GM19238 (cell line): Measurements from ENCODE around the gene UXS1.

Experiments
- DNase-seq: peaks from one replicate; pipeline ENCODE4 v3.0.0; 2011; ENCODE audit warnings: low spot score; ENCODE audit not compliant: insufficient read length

UXS1 gene

DNA sequence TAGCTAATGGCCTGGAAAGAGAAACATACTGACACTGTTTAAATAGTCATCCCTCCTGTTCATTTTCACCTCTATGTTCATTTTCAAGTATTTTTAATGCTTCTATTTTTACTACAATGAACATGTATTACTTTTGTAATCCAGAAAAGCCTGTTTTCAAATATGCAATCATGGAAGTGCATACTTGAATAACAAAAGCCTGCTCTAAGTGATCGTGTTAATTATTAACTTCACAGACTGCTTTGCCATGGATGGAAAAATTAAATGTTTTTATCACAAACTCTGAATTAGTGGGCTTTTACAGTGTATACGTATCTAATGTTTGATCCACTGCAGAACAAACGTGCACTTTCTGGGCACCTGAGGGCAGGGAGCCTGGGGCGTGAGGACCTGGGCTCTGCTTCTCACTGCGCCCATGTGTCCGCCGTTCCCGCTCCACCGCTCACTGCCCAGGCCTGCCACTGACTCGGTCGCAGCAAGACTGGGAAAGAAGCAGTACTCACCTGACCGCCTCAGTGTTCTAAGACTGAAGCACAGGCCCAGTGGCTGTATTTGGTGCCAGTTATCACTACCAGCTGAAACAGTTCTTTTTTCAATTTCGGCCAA lies 80.6 kb downstream of the UXS1 start:
- no peak for DNase-seq

DNA sequence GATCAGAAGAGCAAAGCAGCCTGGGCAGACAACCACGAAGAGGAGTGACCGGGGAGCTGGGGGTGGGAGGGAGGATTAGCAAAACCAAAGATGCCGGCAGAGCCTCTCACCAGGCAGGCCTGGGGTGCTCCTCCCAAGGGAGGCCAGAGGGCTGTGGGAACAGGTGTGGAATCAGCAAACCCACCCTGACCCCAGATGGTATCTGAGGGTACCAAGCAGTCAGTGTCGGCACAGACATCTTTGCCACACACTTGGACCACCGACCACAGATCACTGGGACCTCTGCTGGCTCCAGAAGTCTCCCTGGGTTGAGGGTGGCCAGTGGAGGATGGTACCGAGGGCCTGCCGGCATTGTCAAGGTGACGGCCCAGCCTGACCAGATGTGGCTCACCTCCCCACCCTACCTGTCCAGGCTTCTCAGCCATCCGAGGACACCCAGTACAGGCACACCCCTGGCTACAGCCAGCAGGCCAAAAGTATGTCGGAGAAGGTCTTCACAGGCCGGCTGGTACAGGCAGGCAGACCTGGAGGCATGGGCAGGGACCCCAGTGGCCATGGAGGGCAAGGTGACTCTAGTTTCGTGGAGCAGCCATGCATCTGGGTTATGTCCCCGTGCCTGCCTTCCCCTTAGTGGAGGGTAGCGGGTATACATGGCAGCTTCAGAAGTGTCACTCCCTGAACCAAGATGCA lies 82.1 kb downstream of the UXS1 start:
- no peak for DNase-seq

- no peak for DNase-seq
Observed at GRCh38 chr2:106109675-106110424, 84.3 kb downstream of the UXS1 start.

GRCh38 chr2:106108791-106109190 lies 85.3 kb downstream of the UXS1 start:
- no peak for DNase-seq

GRCh38 chr2:106108351-106108750 lies 85.8 kb downstream of the UXS1 start:
- no peak for DNase-seq

DNA sequence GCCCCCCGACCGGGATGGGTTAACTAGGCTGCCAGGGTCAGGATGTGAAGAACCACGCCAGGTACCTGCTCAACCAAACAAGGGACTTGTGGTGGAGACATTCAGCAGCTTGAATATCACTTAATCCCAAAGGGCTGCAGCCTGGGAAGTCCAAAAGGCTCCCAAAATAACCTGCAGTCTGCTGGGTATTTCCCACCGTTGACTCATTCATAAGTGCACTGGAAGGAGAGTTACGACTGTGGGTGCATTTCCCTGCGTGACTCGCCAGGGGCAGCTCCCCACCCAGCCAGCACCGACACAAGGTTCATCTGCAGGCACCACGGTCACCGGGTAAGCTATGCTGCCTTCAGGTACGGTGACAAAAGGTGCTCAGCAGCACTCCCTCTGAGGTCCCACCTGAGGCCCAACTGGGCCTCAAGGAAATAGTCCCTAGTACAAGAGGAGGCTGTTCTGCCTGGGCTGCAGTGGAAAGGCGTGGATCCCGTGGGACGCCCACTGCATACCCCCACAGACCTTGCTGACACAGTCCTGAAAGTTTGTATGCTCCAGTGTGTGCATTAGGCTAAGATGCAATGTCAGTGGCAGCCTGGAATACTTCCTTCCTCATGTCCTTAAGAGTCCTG lies 86.5 kb downstream of the UXS1 start:
- DNase-seq = peak; percentile 37

GRCh38 chr2:106106622-106107508 lies 87.2 kb downstream of the UXS1 start:
- DNase-seq = no peak

DNA sequence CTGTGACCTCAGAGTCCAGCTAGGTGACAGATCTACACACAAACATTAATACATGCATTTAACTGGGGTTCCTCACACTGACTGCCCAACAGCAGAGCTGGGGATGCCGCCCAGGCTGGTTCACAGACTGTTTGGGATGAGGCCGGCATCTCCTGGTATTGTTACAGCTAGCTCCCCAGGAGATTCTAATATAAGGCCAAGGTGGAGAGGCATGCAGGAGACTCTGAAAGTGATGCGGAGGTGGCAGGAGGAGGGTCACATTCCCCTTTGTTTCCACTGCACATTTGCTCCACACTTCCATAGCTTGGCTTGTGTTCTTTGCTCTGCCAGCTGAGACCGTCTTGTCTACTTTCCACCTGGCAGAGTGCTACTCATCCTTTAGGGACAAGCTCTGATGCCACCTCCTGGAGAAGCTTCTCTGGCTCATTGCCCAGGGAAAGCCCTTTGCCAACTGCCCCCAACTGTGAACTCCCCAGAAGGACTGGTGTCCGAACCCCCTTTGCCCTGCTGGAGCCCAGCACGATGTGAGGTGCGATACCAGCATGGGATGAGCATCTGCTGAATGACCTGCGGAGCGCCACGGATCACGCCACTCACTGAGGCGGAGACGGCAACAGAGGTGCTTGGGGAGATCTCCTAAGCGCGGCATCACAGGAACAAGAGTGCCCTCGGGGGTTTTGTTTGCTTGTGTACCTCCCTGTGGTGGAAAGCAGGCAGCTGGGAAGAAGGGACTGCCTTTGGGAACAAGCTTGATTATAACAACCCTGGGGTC lies 88.8 kb downstream of the UXS1 start:
- DNase-seq = no peak

GRCh38 chr2:106104332-106105062 lies 89.6 kb downstream of the UXS1 start:
- DNase-seq = peak; percentile 58

DNA sequence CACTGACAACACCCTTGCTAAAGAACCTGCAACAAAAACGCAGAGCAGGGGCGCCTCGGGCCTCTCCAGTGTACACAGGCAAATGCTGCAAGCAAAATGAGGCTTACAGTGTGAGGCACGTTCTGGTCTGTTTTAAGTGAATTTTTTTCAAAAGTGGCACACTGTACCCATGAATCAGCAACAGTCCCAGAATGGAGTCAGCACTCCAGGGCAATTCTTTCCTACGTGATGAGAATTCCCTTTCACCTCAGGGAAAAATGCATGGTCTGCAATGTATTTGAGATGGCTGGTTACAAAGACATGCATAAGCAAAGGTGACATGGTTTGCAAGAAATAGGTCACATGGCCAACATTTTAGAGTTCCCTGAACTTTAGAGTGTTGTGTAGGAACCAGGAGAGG lies 94.4 kb downstream of the UXS1 start:
- DNase-seq = no peak

DNA sequence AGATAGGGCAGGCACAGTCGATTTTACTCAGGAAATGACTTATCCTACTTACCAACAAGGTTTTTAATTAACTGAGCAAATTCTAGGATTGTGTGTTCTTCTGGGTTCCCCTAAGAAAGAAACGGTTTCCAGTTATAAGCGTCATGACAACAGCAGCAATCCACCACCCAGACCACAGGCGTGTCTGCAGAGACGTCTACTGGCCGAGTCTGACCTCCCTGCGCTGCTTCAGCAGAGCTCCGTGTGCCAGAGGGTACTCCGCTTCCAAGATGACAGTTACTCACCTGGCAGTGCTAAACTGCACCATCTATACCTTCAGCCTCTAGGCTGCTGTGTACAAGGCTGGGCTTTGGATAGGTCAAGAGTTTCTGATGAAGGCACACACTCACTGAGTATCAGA lies 95.4 kb downstream of the UXS1 start:
- no peak for DNase-seq

- no peak for DNase-seq
Observed at GRCh38 chr2:106098081-106098480, 96.0 kb downstream of the UXS1 start.

DNA sequence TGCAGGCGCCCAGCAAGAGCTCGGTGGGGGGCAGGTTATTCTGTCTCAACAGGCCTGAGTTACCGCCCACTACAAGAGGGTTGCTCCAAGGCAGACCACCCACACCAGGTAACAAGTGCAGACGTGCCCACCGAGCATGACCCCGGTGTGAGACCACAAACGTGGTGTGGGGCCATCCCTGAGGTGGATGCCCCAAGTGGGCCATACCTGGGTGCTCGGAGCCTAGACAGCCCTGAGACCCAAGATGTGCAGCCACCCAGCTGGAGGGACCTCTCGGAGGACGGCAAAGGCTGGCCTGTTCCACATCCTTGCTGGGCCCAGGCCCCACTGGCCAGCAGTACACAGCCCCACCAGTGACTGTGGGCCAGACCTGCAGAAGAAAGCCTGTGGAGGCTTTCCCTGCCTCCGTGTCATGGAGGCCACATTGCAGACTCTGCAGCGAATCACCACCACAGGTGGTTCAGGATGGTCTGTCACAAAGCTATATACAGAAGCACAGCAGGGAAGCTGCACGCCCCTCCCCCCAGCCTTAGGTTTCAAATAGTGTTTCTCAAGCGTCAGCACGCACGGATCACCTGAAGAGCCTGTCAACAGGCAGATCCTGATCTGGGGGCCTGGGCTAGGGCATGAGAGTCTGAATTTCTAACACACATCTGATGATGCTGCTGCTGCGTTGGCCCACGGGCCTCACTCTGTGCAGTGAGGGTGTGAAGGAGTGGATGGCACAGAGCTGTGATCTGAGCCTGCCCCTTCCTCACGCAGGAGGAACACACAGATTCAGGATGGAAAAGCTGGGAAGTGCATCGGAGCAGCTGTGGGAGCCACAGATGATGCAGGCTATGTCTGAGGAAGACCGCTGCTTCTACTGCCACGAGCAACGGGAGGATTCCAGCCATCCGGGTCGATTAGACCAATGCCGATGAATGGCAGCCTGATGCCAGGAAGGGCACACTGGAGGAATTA lies 96.8 kb downstream of the UXS1 start:
- no peak for DNase-seq

- DNase-seq = no peak
Observed at GRCh38 chr2:106096299-106097037, 97.6 kb downstream of the UXS1 start.

GRCh38 chr2:106095478-106096298 lies 98.4 kb downstream of the UXS1 start:
- DNase-seq = no peak

DNA sequence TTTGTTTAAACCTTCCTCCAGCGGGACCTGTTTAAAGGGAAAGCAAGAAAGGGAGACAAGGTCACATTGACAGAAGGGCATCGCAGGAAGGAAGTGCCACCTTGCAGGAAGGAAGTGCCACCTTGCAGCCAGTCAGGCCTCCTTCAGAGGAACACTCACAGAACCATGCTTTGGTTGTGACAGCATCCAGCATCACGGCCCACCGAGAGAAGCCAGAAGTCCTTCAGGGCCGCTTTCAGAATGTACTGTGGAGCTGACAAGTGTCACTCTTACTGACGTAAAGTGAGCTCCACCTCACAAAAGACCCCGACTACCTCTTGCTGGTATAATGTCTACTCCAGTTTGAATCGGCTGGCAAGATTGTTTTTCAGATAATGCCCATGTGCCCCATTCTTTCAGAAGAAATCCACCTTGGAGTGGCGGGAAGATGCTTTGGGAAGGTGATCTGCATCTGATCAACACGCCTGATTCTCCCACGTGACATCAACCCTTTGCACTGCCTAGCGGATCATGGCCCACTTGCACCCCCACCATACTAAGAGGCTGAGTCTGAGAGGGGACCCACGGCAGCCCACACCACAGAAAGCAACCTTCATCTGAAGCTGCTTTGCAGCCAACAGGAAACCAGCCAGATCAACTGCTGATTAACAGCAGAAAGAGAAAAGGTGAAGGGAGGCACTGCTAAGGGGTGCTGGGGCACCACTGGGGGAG lies 99.8 kb downstream of the UXS1 start:
- no peak for DNase-seq
